Mucosa of stomach (tissue), 1 donor: Measurements from ENCODE around the gene COL13A1.

ENCODE experiments used
- H3K27me3 ChIP-seq: one replicate; pipeline ENCODE4 v1.7.0; 2013; ENCODE audit warnings: mild to moderate bottlenecking, low read length; ENCODE audit not compliant: control insufficient read depth, insufficient read depth
- H3K36me3 ChIP-seq: one replicate; pipeline ENCODE4 v1.7.0; 2013; ENCODE audit warnings: low read length; ENCODE audit not compliant: control insufficient read depth, insufficient read depth
- H3K4me1 ChIP-seq: one replicate; pipeline ENCODE4 v1.7.0; 2013; ENCODE audit warnings: mild to moderate bottlenecking, low read length; ENCODE audit not compliant: control insufficient read depth, insufficient read depth
- H3K4me3 ChIP-seq: one replicate; pipeline ENCODE4 v1.7.0; 2013; ENCODE audit warnings: low read length
- H3K9ac ChIP-seq: one replicate; pipeline ENCODE4 v1.7.0; 2013; ENCODE audit warnings: mild to moderate bottlenecking, low read length, moderate library complexity
- H3K9me3 ChIP-seq: one replicate; pipeline ENCODE4 v1.7.0; 2013; ENCODE audit warnings: mild to moderate bottlenecking, low read length, moderate library complexity; ENCODE audit not compliant: control insufficient read depth
- donor health status: Pancreatic carcinoma.

COL13A1 gene

DNA sequence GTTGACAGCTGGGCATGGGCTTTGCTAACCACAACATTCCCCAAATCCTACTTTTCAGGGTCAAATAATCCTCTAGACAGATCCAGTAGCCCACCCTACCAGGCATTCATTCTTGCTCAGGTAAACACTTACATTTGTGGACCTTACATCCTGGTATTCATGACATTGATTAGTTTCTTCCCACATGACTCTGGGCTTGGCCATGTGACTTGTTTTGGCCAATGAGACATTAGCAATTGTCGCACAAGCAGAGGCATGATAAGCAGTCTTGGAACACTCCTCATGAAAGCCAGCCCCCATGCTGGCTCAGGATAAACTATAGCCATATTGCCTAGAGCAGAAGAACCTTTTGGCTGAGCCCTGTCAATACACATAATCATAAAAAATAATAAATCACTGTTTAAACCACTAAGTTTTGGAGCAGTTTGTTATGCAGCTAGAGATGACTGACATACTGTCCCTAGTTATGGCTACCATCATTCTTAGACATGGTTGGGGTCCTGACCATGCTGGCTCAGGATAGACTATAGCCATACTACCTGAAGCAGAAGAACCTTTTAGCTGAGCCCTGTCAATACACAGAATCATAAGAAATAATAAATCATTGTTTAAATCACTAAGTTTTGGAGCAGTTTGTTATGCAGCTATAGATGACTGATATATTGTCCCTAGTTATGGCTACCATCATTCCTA lies 6.3 kb upstream of the COL13A1 start:
- no peaks in the 10 kb centered on the region for H3K9me3 ChIP-seq

DNA sequence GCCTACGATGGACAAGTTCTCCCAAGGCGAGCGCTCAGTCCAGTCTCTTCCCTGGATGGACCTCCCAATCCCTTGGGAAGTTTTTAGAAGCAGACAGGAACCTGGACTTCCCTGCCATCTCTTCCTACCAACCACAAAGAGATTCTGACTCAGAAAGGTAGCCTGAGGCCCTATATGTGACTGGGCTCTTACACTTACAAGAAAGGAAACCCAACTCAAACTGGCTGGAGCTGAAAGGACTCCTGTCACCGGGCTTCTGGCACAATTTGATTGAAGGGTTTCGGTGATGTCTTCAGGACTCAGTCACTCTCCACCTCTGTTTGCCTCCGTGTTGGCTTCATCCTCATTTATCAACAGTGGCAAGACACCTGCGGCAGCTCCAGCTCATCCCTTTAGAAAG lies 3.7 kb upstream of the COL13A1 start:
- H3K9ac ChIP-seq = no peak overlapping the region
- H3K4me1 ChIP-seq = peaks cover 14% of the 10 kb centered on the region
- no peaks in the 10 kb centered on the region for H3K9me3 ChIP-seq
- no peak overlapping the region for H3K4me3 ChIP-seq
- H3K27me3 ChIP-seq = peaks cover 25% of the 10 kb centered on the region
- no peaks in the 10 kb centered on the region for H3K36me3 ChIP-seq

More for the DNA sequence above, 6.3 kb upstream of the COL13A1 start:
- no peak overlapping the region for H3K9ac ChIP-seq
- no peaks in the 10 kb centered on the region for H3K27me3 ChIP-seq
- no peaks in the 10 kb centered on the region for H3K36me3 ChIP-seq
- H3K4me1 ChIP-seq = no peaks in the 10 kb centered on the region
- no peak overlapping the region for H3K4me3 ChIP-seq

DNA sequence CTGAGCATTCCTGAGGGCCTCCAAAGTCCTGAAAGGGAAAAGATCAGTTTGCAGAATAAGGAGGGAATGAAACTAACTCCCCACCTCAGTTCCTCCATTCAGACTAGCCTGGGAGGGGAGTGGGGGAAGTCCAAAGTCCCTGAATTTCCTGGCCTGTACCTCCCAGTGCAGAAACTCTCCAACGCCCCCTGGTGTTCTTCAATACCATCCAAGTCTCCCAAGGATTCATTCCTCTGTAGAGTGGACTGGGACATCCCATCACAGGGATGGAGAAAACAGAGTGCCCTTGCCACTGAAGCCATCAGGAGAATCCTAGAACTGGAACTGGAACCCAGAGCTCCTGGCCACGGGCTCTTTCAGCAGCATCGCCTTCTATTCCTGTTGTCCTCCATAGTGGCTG lies 1.6 kb upstream of the COL13A1 start:
- Histone ChIP-seq H3K4me1 (peaks cover 18% of the 10 kb centered on the region), H3K4me3 (no peak overlapping the region), H3K36me3 (no peaks in the 10 kb centered on the region), H3K9ac (no peak overlapping the region), H3K27me3 (peaks cover 37% of the 10 kb centered on the region), H3K9me3 (no peaks in the 10 kb centered on the region)

DNA sequence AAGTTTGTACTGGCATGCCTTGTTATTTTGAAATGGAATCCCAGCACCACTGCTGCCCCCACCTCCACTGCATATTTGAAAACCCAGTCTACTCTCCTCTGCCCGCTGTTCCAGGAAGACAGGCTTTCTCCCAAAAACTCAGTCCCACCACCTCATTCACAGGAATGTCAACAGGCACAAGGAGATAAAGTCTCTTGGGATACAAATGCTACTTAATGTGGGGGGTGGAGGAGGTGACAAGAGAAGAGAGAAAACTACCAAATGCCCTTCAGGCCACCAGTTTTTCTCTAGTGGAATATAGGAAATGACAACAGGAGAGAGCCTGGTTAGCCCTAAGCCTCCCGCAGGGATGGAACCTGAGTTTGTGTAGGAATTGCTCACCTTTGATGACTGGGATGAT lies 1.0 kb upstream of the COL13A1 start:
- H3K9ac ChIP-seq = no peak overlapping the region
- H3K27me3 ChIP-seq = peaks cover 37% of the 10 kb centered on the region
- H3K4me1 ChIP-seq = peaks cover 18% of the 10 kb centered on the region

DNA sequence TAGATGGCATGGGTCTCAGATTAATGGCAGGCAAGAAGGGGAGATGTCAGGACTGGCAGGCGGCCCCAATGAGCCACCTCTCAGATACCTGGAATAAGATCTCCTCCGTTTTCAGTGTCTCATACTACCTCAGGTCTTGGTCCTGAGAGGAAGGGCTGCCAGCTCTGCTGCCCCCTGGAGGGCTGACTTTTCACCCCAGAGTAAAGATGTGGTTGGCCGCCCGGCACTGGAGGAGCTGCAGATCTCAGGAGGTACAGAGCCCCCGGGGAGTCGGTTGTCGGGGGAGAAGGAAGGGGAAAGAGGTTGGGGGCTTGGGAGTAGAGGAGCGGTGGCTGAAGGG lies 642 bp upstream of the COL13A1 start:
- Histone ChIP-seq H3K4me3 (no peak overlapping the region), H3K4me1 (peaks cover 18% of the 10 kb centered on the region), H3K27me3 (peaks cover 37% of the 10 kb centered on the region), H3K9me3 (no peaks in the 10 kb centered on the region), H3K36me3 (no peaks in the 10 kb centered on the region), H3K9ac (no peak overlapping the region)

More for the DNA sequence above, 1.0 kb upstream of the COL13A1 start:
- no peaks in the 10 kb centered on the region for H3K36me3 ChIP-seq
- no peaks in the 10 kb centered on the region for H3K9me3 ChIP-seq
- no peak overlapping the region for H3K4me3 ChIP-seq

DNA sequence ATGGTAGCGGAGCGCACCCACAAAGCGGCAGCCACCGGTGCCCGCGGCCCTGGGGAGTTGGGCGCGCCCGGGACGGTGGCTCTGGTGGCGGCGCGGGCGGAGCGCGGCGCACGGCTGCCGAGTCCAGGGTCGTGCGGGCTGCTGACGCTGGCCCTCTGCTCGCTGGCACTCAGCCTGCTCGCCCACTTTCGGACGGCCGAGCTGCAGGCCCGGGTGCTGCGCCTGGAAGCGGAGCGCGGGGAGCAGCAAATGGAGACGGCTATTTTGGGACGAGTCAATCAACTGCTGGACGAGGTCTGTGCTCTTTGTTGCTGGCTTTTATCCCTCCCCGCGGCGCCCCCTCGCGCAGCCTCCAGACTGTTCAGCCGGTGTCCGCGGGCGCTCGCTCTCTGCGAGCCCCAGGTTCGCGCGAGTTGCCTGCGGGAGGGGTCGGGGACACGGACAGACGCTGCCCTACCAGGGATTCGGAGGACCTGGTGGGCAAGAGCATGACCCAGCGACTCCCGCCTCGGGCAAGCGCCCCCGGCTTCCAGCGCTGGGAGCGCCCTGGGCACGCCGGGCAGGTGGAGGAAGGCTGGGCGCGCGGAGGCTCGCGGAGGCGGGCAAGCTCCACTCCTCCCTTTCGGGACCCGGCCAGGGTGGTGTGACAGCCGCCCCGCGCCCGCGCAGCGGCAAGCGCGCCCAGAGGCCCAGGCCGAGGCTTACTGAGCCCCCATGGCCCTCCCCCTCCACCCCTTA lies 887 bp downstream of the COL13A1 start:
- Histone ChIP-seq H3K27me3 (peaks cover 37% of the 10 kb centered on the region), H3K9ac (no peak overlapping the region), H3K36me3 (no peaks in the 10 kb centered on the region), H3K4me3 (no peak overlapping the region), H3K4me1 (peaks cover 18% of the 10 kb centered on the region), H3K9me3 (no peaks in the 10 kb centered on the region)

DNA sequence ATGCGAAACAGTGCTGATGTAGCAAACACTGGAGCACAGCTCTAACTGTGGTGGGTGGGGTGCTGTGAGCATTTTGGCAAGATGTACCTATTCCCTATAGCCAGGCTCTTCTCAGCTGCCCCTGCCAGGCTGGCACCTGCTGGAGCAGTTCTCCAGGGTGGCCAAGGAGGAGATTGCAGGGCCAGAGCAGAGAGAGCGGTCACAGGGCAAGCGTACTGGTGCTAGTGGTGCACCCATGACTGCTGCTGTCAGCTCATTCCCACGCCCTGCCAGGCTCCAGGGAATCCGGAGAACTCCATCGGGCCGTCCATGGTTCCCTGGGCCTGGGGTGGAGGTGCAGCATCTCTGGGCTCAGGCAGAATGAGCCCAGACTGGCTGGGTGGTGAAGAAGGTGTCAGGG lies 2.1 kb downstream of the COL13A1 start:
- peaks cover 37% of the 10 kb centered on the region for H3K27me3 ChIP-seq
- H3K4me1 ChIP-seq = peaks cover 18% of the 10 kb centered on the region
- no peak overlapping the region for H3K9ac ChIP-seq
- H3K36me3 ChIP-seq = no peaks in the 10 kb centered on the region
- no peaks in the 10 kb centered on the region for H3K9me3 ChIP-seq
- H3K4me3 ChIP-seq = no peak overlapping the region

DNA sequence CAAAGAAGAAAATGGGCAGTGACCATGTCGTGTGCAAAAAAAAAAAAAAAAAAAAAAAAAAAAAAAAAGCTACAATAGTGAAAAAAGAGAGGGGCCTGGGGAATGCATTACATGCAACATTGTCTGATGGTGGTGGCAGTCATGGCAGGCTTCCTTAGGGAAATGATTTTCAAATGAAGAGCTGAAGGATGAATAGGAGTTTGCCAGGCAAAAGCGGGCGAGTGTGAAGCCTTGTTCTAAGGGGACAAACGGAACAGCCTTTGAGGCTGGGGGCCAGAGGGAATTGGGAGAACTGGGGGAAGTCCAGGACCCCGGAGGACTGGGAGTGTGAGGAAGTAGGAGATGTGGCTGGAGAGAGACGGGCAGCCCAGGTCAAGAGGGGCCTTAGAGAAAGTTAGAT lies 3.1 kb downstream of the COL13A1 start:
- peaks cover 37% of the 10 kb centered on the region for H3K27me3 ChIP-seq
- H3K9me3 ChIP-seq = no peaks in the 10 kb centered on the region
- no peak overlapping the region for H3K4me3 ChIP-seq
- H3K9ac ChIP-seq = no peak overlapping the region
- H3K36me3 ChIP-seq = no peaks in the 10 kb centered on the region
- H3K4me1 ChIP-seq = peaks cover 18% of the 10 kb centered on the region

DNA sequence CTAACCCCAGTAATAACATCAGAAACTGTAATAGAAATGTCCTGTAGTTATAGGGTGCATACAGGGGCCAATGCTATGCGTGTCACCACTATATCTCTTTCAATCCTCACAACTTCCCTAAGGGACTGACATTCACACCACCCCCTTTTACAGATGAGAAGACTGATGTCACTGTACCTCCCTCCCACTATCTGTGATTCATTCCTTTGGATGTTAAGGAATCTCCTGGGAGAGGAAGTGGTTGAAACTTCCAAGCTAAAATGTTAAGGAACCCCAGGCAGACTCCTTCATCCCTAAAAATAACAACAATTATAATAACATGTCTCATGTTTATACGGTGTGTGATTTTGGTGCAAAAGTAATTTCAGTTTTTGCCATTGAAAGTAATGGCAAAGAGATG lies 5.4 kb downstream of the COL13A1 start:
- Histone ChIP-seq H3K4me3 (no peak overlapping the region), H3K4me1 (peaks cover 9% of the 10 kb centered on the region), H3K9me3 (no peaks in the 10 kb centered on the region), H3K36me3 (no peaks in the 10 kb centered on the region), H3K27me3 (peaks cover 21% of the 10 kb centered on the region), H3K9ac (no peak overlapping the region)

DNA sequence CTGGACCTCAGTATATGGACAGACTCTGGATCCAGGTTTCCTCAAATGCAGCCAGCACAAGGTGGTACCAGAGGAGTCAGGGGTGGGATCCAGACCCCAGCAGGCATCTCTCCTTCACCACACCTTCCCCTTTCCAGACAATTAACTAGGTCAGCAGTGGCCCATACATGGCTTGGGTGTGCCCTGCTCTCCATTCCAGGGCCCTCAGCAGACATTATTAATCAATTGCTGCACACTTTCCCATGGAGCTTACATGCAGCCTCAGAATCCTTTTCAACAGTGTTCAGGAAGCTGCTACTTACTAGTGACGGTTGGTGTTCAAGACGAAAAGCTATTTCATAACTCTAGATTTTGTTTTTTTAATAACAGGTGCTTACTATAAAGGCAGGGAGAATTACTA lies 6.0 kb downstream of the COL13A1 start:
- H3K9me3 ChIP-seq = no peaks in the 10 kb centered on the region
- peaks cover 15% of the 10 kb centered on the region for H3K27me3 ChIP-seq
- H3K9ac ChIP-seq = no peak overlapping the region
- peaks cover 6% of the 10 kb centered on the region for H3K4me1 ChIP-seq
- H3K36me3 ChIP-seq = no peaks in the 10 kb centered on the region
- H3K4me3 ChIP-seq = no peak overlapping the region

DNA sequence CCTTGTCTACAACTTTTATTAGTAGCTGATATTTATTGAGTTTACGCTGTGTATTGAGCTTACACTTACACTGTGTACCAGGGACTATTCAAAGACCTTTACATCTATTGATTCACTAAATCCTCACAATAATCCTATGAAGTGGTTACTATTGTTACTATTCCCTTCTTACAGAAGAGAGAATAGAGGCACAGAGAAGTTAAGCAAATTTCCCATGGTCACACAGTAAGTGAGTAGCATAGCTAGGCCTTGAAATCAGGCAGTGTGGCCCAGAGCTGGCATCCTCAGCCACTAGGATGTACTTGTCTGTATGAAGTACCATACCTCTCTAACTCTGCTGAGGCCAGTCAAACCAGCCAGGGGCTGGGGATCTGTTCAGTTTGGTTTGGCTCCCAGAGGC lies 7.6 kb downstream of the COL13A1 start:
- H3K36me3 ChIP-seq = no peaks in the 10 kb centered on the region
- H3K4me3 ChIP-seq = no peak overlapping the region
- H3K9me3 ChIP-seq = no peaks in the 10 kb centered on the region
- no peaks in the 10 kb centered on the region for H3K4me1 ChIP-seq
- H3K27me3 ChIP-seq = peaks cover 6% of the 10 kb centered on the region
- no peak overlapping the region for H3K9ac ChIP-seq

DNA sequence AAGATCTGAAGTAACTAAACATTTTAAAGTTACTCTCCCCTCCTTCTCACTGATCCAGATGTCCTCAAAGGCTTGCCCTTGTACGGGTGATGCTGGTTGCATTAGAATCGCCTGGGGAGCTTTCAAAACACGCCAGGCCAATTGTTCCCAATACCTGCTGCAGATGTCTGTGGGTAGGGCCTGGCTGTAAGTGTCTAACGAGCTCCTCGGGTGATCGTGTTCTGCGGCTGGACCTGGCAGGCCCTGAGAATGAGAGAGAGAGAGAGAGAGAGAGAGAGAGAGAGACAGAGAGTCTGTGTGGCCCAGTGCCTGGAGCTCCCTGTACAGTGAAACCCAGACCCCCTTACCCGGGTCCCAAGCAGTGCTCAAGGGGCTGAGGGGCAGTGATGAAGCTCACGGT lies 8.4 kb downstream of the COL13A1 start:
- no peaks in the 10 kb centered on the region for H3K9me3 ChIP-seq
- H3K4me3 ChIP-seq = no peak overlapping the region
- peaks cover 6% of the 10 kb centered on the region for H3K27me3 ChIP-seq
- no peak overlapping the region for H3K9ac ChIP-seq
- no peaks in the 10 kb centered on the region for H3K4me1 ChIP-seq
- H3K36me3 ChIP-seq = no peaks in the 10 kb centered on the region
